ENCODE measurements around the gene PDLIM1. TPM values are rescaled to one million over a fixed set of nuclear protein-coding genes. Genes with fewer than 3 reads are reported as not detected.

PDLIM1 gene
- total RNA-seq, 1 donor from 2014 or later: 54.7 TPM

- Histone ChIP-seq H3K36me3 (ENCODE audit: control insufficient read depth, insufficient read depth, low read length) (no peaks in the 10 kb centered on the region), H3K27me3 (ENCODE audit: control insufficient read depth, insufficient read depth, low read length) (no peaks in the 10 kb centered on the region), H3K4me3 (ENCODE audit: low read depth, low read length) (no peak overlapping the region)
- TF ChIP-seq CTCF (IDR thresholded peaks at IDR 0.05; ENCODE audit: insufficient read depth, low read length, poor library complexity, severe bottlenecking): no peak
- DNase-seq (ENCODE audit: low read depth): no peak
Measured at GRCh38 chr10:95278061-95278988, 12.5 kb downstream of the PDLIM1 start.

DNA sequence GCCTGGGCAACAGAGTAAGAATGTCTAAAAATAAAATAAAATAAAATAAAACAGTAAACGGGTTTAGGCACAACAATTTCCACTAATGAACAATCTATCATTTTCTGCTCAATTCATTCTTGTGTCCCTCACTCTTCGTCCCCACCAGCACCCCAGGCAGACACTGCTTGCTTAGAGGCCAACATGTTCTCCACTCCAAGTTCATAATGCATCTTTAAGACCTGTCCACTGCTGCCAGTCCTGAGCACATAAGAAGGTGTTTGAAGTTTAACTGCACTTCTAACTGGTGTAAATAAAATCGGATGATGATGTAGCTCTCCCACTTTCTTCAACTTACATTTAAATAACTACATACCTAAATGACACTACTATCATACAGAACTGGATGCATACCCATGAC is 13.2 kb downstream of the PDLIM1 start:
- Histone ChIP-seq H3K27me3 (ENCODE audit: control insufficient read depth, insufficient read depth, low read length) (no peaks in the 10 kb centered on the region), H3K4me3 (ENCODE audit: low read depth, low read length) (no peak overlapping the region), H3K36me3 (ENCODE audit: control insufficient read depth, insufficient read depth, low read length) (no peaks in the 10 kb centered on the region)
- no peak for TF ChIP-seq CTCF (IDR thresholded peaks at IDR 0.05; ENCODE audit: insufficient read depth, low read length, poor library complexity, severe bottlenecking)
- no peak for DNase-seq (ENCODE audit: low read depth)

GRCh38 chr10:95277201-95277570 is 13.6 kb downstream of the PDLIM1 start:
- no peak overlapping the region for H3K4me3 ChIP-seq (ENCODE audit: low read depth, low read length)
- TF ChIP-seq CTCF (IDR thresholded peaks at IDR 0.05; ENCODE audit: insufficient read depth, low read length, poor library complexity, severe bottlenecking): no peak
- no peaks in the 10 kb centered on the region for H3K36me3 ChIP-seq (ENCODE audit: control insufficient read depth, insufficient read depth, low read length)
- no peak for DNase-seq (ENCODE audit: low read depth)
- no peaks in the 10 kb centered on the region for H3K27me3 ChIP-seq (ENCODE audit: control insufficient read depth, insufficient read depth, low read length)

DNA sequence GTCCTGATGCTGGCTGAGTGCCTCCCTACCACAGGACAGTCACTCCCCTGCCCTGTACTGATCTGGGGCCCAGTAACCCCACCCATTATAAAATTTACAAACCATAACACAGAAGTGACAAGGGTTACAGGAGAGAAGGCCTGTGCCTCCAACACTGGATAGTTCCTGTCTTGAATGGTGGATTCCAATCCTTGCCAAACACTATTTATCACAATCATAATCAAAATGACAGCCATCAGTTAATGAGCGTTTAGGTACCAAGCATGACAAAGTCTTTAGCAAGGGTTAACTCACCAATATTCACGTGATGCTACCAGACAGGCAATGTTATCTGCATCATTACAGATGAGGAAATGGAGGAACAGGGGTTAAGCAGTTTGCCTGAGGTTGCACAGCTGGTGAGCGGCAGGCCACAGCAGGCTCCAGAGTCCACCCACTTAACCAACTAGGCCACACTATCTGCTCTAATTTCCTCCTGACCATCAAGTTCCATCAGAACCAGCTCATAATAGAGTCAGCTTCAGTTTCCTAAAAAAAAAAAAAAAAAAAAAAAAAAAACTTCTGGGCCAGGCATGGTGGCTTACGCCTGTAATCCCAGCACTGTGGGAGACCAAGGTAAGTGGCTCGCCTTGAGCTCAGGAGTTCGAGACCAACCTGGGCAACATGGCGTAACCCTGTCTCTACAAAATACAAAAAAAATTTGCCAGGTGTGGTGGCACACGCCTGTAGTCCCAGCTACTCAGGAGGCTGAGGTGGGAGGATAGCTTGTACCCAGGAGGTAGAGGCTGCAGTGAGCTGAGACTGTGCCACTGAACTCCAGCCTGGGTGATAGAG is 14.2 kb downstream of the PDLIM1 start:
- no peak for DNase-seq (ENCODE audit: low read depth)
- Histone ChIP-seq H3K4me3 (ENCODE audit: low read depth, low read length) (no peak overlapping the region), H3K27me3 (ENCODE audit: control insufficient read depth, insufficient read depth, low read length) (no peaks in the 10 kb centered on the region), H3K36me3 (ENCODE audit: control insufficient read depth, insufficient read depth, low read length) (no peaks in the 10 kb centered on the region)
- no peak for TF ChIP-seq CTCF (IDR thresholded peaks at IDR 0.05; ENCODE audit: insufficient read depth, low read length, poor library complexity, severe bottlenecking)

DNA sequence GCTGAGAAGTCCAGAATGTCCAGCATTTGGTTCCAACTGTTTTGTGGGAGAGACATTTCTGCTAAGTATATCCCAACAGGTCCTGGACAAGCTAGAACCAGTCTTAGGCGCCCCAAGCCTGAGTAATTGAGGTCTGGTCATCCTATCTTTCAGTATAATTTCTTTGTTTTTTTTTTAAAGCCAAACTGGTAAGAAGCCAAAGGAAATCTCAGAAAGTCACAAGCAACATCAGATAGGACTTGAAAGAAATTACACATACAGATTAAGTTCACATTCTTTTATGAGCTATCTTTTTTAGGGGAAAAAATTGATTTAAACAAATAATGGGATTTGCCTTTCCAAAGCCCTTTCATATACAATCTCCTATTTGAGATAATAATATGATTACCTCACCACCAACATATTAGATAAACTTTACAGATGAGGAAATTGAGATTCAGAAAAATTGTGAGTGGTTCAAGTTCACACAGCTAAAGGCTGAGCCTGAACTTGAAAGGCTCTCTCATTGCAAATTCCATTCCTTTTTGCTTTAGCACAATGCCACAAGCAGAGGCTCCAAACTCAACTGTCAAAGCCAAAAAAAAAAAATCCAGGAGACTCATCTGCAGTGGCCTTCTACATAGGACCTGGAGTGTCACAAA is 15.0 kb downstream of the PDLIM1 start:
- no peak for DNase-seq (ENCODE audit: low read depth)
- no peaks in the 10 kb centered on the region for H3K27me3 ChIP-seq (ENCODE audit: control insufficient read depth, insufficient read depth, low read length)
- no peak for TF ChIP-seq CTCF (IDR thresholded peaks at IDR 0.05; ENCODE audit: insufficient read depth, low read length, poor library complexity, severe bottlenecking)
- H3K36me3 ChIP-seq (ENCODE audit: control insufficient read depth, insufficient read depth, low read length): no peaks in the 10 kb centered on the region
- H3K4me3 ChIP-seq (ENCODE audit: low read depth, low read length): no peak overlapping the region
